Keratinocyte (primary cell): ENCODE data around the gene XPO4. TPM values are rescaled to one million over a fixed set of nuclear protein-coding genes. Genes with fewer than 3 reads are reported as not detected.

ENCODE experiments used
- DNase-seq: peaks from one replicate; pipeline ENCODE4 v3.0.0-alpha.2; 2011; ENCODE audit warnings: low read depth, missing footprints, low spot score
- FAIRE-seq: peaks from 2 replicates; lab custom pipeline; 2011; peaks lifted over from hg19 to GRCh38; lab: Jason Lieb, UNC
- H2AFZ ChIP-seq: 2 replicates; pipeline ENCODE4 v1.6.0; 2012; ENCODE audit warnings: low read length, control low read depth, inconsistent platforms; ENCODE audit not compliant: control insufficient read depth
- H3K27ac ChIP-seq: 2 replicates; pipeline ENCODE4 v1.5.1; 2011; ENCODE audit warnings: low read length; ENCODE audit not compliant: control insufficient read depth, insufficient read depth
- H3K27me3 ChIP-seq: 3 replicates; pipeline ENCODE4 v1.6.0; 2011; ENCODE audit warnings: low read length; ENCODE audit not compliant: control insufficient read depth, insufficient read depth; ENCODE audit errors: extremely low read depth
- H3K36me3 ChIP-seq, 2 experiments: 2 replicates in 1 of 2; 3 replicates in 1 of 2; pipeline ENCODE4 v1.5.1; 2011; ENCODE audit warnings: low read length in 2 of 2, mild to moderate bottlenecking in 1 of 2; ENCODE audit not compliant: control insufficient read depth in 2 of 2, insufficient read depth in 2 of 2; ENCODE audit errors: extremely low read depth in 1 of 2
- H3K4me1 ChIP-seq: 3 replicates; pipeline ENCODE4 v1.5.1; 2011; ENCODE audit warnings: low read length; ENCODE audit not compliant: control insufficient read depth, insufficient read depth; ENCODE audit errors: extremely low read depth
- H3K4me2 ChIP-seq: 3 replicates; pipeline ENCODE4 v1.6.0; 2011; ENCODE audit warnings: low read depth, low read length; ENCODE audit not compliant: control insufficient read depth, insufficient read depth; ENCODE audit errors: extremely low read depth
- H3K4me3 ChIP-seq, 3 experiments: fragments of 200-600 bp in 1 of 3; sonication (generic) in 1 of 3; 2 replicates in 2 of 3; 3 replicates in 1 of 3; pipeline ENCODE4 v1.5.1; 2011 to 2016; ENCODE audit warnings: low read length in 3 of 3, mild to moderate bottlenecking in 3 of 3, control low read depth in 2 of 3, inconsistent platforms in 1 of 3, low read depth in 1 of 3, mixed read lengths in 1 of 3, mixed run types in 1 of 3, moderate library complexity in 1 of 3; ENCODE audit not compliant: control insufficient read depth in 2 of 3, insufficient read depth in 2 of 3; ENCODE audit errors: extremely low read depth in 1 of 3
- H3K79me2 ChIP-seq: 2 replicates; pipeline ENCODE4 v1.6.0; 2012; ENCODE audit warnings: low read length; ENCODE audit not compliant: control insufficient read depth, insufficient read depth
- H3K9ac ChIP-seq: 3 replicates; pipeline ENCODE4 v1.6.0; 2011; ENCODE audit warnings: low read length; ENCODE audit not compliant: control insufficient read depth, insufficient read depth; ENCODE audit errors: extremely low read depth
- H3K9me1 ChIP-seq: 3 replicates; pipeline ENCODE4 v1.6.0; 2011; ENCODE audit warnings: low read length; ENCODE audit not compliant: control insufficient read depth, insufficient read depth; ENCODE audit errors: extremely low read depth
- H3K9me3 ChIP-seq: 2 replicates; pipeline ENCODE4 v1.5.1; 2012; ENCODE audit warnings: low read depth, low read length; ENCODE audit not compliant: control insufficient read depth
- H4K20me1 ChIP-seq: 3 replicates; pipeline ENCODE4 v1.6.0; 2011; ENCODE audit warnings: low read length; ENCODE audit not compliant: control insufficient read depth, insufficient read depth; ENCODE audit errors: extremely low read depth
- CTCF ChIP-seq, 3 experiments: IDR thresholded peaks in 1 of 3; conservative IDR thresholded peaks in 1 of 3; optimal IDR thresholded peaks in 1 of 3; 2 replicates in 2 of 3; 3 replicates in 1 of 3; pipeline versions ENCODE3 to v1.5.1; 2011; ENCODE audit warnings: low read length in 3 of 3, mild to moderate bottlenecking in 3 of 3, moderate library complexity in 2 of 3, control low read depth in 1 of 3, inconsistent platforms in 1 of 3; ENCODE audit not compliant: insufficient read depth in 2 of 3; ENCODE audit errors: extremely low read depth in 1 of 3
- EZH2 ChIP-seq: IDR thresholded peaks from one replicate; pipeline ENCODE4 v1.6.1; 2012; ENCODE audit warnings: inconsistent platforms, mild to moderate bottlenecking, low read length, moderate library complexity
- dilution Hi-C: fragments of 300-500 bp; cut with MboI; formaldehyde crosslinking; loops from one replicate; pipeline ENCODE4 v1.7.0; 2020; ENCODE audit warnings: low sequenced_read_pairs; ENCODE audit not compliant: extremely low pct_ligation_motif_present
- polyA plus RNA-seq, 5 experiments: library from polyadenylated mRNA; depleted of rRNA in 3 of 5; stranded (reverse) in 3 of 5; stranded (forward) in 1 of 5; unstranded in 1 of 5; fragments of >200 nt; gene quantifications; 1 replicate in 1 of 5; 2 replicates in 3 of 5; 3 replicates in 1 of 5; pipeline versions ENCODE4 v1.2.1 to v1.2.3, GENCODE V29; 2011 to 2012; ENCODE audit warnings: missing spikeins in 2 of 5, low read depth in 1 of 5, low replicate concordance in 1 of 5

Gene XPO4
- polyA plus RNA-seq, 1 donor (not counting 4 experiments of a cell fraction or from before 2014, with no cell fraction given): 16.5 TPM

- H3K79me2 ChIP-seq: peaks cover 2% of the 10 kb centered on the region
- no peak for TF ChIP-seq CTCF (optimal IDR thresholded peaks at IDR 0.05 in 1 of 3, IDR thresholded peaks at IDR 0.05 in 1 of 3, conservative IDR thresholded peaks at IDR 0.05 in 1 of 3; ENCODE audit: extremely low read depth in 1 of 3, insufficient read depth in 2 of 3, low read length in 3 of 3)
- no peak for TF ChIP-seq EZH2
- no peak overlapping the region for H2AFZ ChIP-seq
- H3K4me2 ChIP-seq: no peak overlapping the region
- H3K9me3 ChIP-seq: no peaks in the 10 kb centered on the region
- no peaks in the 10 kb centered on the region for H3K4me1 ChIP-seq
- FAIRE-seq (no peak), DNase-seq (no peak)
- no peak overlapping the region for H3K9ac ChIP-seq
- dilution Hi-C loops: no loop called here
- no peaks in the 10 kb centered on the region for H3K9me1 ChIP-seq
- no peaks in the 10 kb centered on the region for H3K27me3 ChIP-seq
- no peaks in the 10 kb centered on the region for H4K20me1 ChIP-seq
- H3K36me3 ChIP-seq: peaks cover 3 to 4% of the 10 kb centered on the region in 2 experiments
- H3K4me3 ChIP-seq: no peak overlapping the region
- H3K27ac ChIP-seq: no peak overlapping the region
Observed at GRCh38 chr13:20851844-20852402, 50.6 kb downstream of the XPO4 start.

- no peak for FAIRE-seq
- H3K9me1 ChIP-seq: no peaks in the 10 kb centered on the region
- no peaks in the 10 kb centered on the region for H3K9me3 ChIP-seq
- no peak overlapping the region for H2AFZ ChIP-seq
- no peak overlapping the region for H3K9ac ChIP-seq
- dilution Hi-C loops: loop anchor here (25.0 kb wide), 1 partner anchor 113 kb away; no protein-coding TSS in a partner anchor
- no peaks in the 10 kb centered on the region for H4K20me1 ChIP-seq
- H3K4me3 ChIP-seq: no peak overlapping the region
- no peak overlapping the region for H3K4me2 ChIP-seq
- DNase-seq: no peak
- no peaks in the 10 kb centered on the region for H3K4me1 ChIP-seq
- no peaks in the 10 kb centered on the region for H3K27me3 ChIP-seq
- H3K27ac ChIP-seq: no peak overlapping the region
- TF ChIP-seq EZH2 (no peak), CTCF (optimal IDR thresholded peaks at IDR 0.05 in 1 of 3, IDR thresholded peaks at IDR 0.05 in 1 of 3, conservative IDR thresholded peaks at IDR 0.05 in 1 of 3; ENCODE audit: extremely low read depth in 1 of 3, insufficient read depth in 2 of 3, low read length in 3 of 3) (no peak)
- H3K79me2 ChIP-seq: no peaks in the 10 kb centered on the region
- peaks cover under 1 to 1% of the 10 kb centered on the region in 2 experiments for H3K36me3 ChIP-seq
Observed at GRCh38 chr13:20848944-20849343, 53.6 kb downstream of the XPO4 start.
